ENCODE results near the gene WFIKKN1. TPM values are rescaled to one million over a fixed set of nuclear protein-coding genes. Genes with fewer than 3 reads are reported as not detected.

WFIKKN1 gene
- total RNA-seq, 1 experiment from 2014 or later: 4.5 TPM

- Histone ChIP-seq H3K36me3 (replicated peaks; ENCODE audit: control insufficient read depth, insufficient read depth, low read length) (no peaks in the 10 kb centered on the region), H3K4me3 (ENCODE audit: insufficient read depth, low read depth, low read length) (no peak overlapping the region), H3K27me3 (ENCODE audit: control insufficient read depth, insufficient read depth, low read length) (no peaks in the 10 kb centered on the region)
- DNase-seq: peak; percentile 64
Observed at GRCh38 chr16:660132-660458, 29.3 kb downstream of the WFIKKN1 start.

- DNase-seq: peak; percentile 100
- Histone ChIP-seq H3K4me3 (ENCODE audit: insufficient read depth, low read depth, low read length) (peak overlapping the region; percentile 8; the same call in 1 of the 2 replicates), H3K36me3 (replicated peaks; ENCODE audit: control insufficient read depth, insufficient read depth, low read length) (no peaks in the 10 kb centered on the region), H3K27me3 (ENCODE audit: control insufficient read depth, insufficient read depth, low read length) (no peaks in the 10 kb centered on the region)
Observed at GRCh38 chr16:660459-661183, 29.8 kb downstream of the WFIKKN1 start.

GRCh38 chr16:661184-661821 lies 30.5 kb downstream of the WFIKKN1 start:
- no peak overlapping the region for H3K4me3 ChIP-seq (ENCODE audit: insufficient read depth, low read depth, low read length)
- H3K36me3 ChIP-seq (replicated peaks; ENCODE audit: control insufficient read depth, insufficient read depth, low read length): no peaks in the 10 kb centered on the region
- DNase-seq: peak; percentile 65
- H3K27me3 ChIP-seq (ENCODE audit: control insufficient read depth, insufficient read depth, low read length): no peaks in the 10 kb centered on the region

DNA sequence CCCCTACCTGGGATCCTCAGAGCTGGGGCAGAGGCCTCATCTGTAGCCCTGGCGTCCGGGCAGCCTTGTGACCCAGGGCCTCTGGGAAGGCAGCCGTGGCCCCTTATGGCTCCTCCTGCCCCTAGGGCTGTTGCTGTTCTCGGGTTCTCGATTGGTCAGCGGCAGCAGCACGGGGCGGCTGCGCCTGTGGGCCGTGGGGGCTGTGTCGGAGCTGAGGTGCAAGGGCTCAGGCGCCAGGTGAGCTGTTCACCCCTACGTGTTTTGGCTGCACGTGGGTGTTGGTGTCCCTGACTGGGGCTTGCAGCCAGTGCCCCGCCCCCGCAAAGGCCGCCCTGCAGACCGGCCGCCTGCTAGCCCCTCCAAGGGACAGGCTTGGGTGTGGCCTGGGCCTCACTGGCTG lies 31.3 kb downstream of the WFIKKN1 start:
- no peak overlapping the region for H3K4me3 ChIP-seq (ENCODE audit: insufficient read depth, low read depth, low read length)
- no peaks in the 10 kb centered on the region for H3K36me3 ChIP-seq (replicated peaks; ENCODE audit: control insufficient read depth, insufficient read depth, low read length)
- DNase-seq: no peak
- no peaks in the 10 kb centered on the region for H3K27me3 ChIP-seq (ENCODE audit: control insufficient read depth, insufficient read depth, low read length)

- no peak for DNase-seq
- Histone ChIP-seq H3K4me3 (ENCODE audit: insufficient read depth, low read depth, low read length) (no peak overlapping the region), H3K36me3 (replicated peaks; ENCODE audit: control insufficient read depth, insufficient read depth, low read length) (no peaks in the 10 kb centered on the region; the same call in 1 of the 2 replicates), H3K27me3 (ENCODE audit: control insufficient read depth, insufficient read depth, low read length) (no peaks in the 10 kb centered on the region)
Observed at GRCh38 chr16:662597-662996, 31.8 kb downstream of the WFIKKN1 start.

DNA sequence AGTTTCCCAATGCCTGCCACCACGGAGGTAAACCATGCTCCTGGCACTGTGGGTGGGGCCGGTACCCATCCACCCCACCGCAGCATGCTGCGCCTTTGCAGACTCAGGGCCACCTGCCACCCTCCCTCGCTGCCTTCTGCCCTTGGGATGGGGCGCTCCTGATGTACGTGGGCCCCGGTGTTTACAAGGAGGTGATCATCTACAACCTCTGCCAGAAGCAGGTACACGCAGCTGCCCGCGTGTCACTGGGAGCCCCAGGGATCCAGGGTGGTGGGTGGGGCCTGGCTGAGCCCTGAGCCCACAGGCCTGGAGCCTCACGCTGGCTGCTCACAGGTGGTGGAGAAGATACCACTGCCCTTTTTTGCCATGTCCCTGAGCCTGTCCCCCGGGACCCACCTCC lies 35.8 kb downstream of the WFIKKN1 start:
- Histone ChIP-seq H3K27me3 (ENCODE audit: control insufficient read depth, insufficient read depth, low read length) (no peaks in the 10 kb centered on the region), H3K4me3 (ENCODE audit: insufficient read depth, low read depth, low read length) (no peak overlapping the region), H3K36me3 (replicated peaks; ENCODE audit: control insufficient read depth, insufficient read depth, low read length) (peaks cover 13% of the 10 kb centered on the region)
- DNase-seq: no peak

GRCh38 chr16:667113-667779 lies 36.5 kb downstream of the WFIKKN1 start:
- Histone ChIP-seq H3K27me3 (ENCODE audit: control insufficient read depth, insufficient read depth, low read length) (no peaks in the 10 kb centered on the region), H3K4me3 (ENCODE audit: insufficient read depth, low read depth, low read length) (no peak overlapping the region), H3K36me3 (replicated peaks; ENCODE audit: control insufficient read depth, insufficient read depth, low read length) (peaks cover 13% of the 10 kb centered on the region)
- no peak for DNase-seq

DNA sequence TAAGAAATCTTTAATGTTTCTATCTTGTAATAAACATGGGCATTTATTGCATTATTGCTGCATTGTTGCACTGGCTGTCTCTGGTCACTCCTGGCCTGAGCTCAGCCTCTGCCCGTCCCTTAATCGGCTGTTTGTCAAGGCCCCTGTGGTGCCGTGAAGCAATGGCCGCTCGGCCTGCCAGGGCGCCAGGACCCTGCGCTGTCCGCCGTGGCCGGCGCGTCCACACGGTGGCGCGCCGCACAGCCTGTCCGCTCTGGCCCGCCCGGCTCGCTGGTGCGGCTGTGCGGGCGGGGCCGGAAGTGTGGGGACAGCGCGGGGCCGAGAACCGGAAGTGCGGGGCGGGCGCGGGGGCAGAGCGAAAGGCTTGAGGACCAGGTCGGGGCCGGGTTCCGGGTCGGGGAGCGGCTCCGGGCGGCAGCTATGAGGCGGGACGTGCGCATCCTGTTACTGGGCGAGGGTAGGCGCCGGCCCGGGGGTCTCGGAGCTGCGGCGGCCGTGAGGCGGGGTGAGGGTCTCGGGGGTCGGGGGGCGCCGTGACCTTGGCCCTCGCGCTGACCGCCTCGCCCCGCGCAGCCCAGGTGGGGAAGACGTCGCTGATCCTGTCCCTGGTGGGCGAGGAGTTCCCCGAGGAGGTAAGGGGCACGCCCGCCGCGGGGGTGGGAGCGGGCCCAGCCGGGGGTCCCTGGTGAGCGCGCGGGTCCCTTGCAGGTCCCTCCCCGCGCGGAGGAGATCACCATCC lies 37.2 kb downstream of the WFIKKN1 start, which contains the start of gene RHOT2:
TSS of gene RHOT2 (plus strand) at position 353 of the 739 bp plus-strand sequence. CDS start at position 421, 68 bp downstream.
- no peaks in the 10 kb centered on the region for H3K27me3 ChIP-seq (ENCODE audit: control insufficient read depth, insufficient read depth, low read length)
- DNase-seq: peak; percentile 98
- H3K4me3 ChIP-seq (ENCODE audit: insufficient read depth, low read depth, low read length): peak within 1 kb of the TSS; percentile 96
- peaks cover 15% of the 10 kb centered on the region for H3K36me3 ChIP-seq (replicated peaks; ENCODE audit: control insufficient read depth, insufficient read depth, low read length)

DNA sequence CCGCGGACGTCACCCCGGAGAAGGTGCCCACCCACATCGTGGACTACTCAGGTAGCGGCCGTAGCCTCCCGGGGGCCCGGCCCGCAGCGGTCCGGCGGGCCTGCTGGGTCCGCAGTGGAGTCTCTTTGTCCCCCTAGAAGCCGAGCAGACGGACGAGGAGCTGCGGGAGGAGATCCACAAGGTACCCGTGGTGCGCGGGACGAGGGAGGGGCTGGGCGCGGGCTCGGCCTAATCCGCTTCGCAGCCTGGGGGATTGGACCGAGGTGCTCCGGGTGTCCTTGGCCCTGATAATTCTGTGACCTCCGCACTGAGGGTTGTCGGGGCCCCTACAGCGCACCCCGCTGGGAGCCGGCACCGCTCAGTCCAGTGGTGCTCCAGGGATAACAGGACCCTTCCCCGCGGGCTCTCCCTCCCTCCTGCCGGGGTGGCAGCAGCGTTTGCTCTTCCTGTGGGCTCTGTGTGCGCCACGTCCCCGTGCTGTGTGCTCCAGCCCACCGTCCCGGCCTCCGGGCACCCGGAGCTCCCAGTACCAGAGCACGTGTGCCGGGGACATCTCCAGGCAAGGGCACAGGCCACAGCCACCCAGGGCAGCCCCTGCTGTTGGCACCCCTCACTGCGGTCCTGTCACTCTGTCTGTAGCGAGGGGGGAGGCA lies 37.9 kb downstream of the WFIKKN1 start:
- no peaks in the 10 kb centered on the region for H3K27me3 ChIP-seq (ENCODE audit: control insufficient read depth, insufficient read depth, low read length)
- peaks cover 17% of the 10 kb centered on the region for H3K36me3 ChIP-seq (replicated peaks; ENCODE audit: control insufficient read depth, insufficient read depth, low read length)
- DNase-seq: peak; percentile 73
- peak overlapping the region; percentile 96 for H3K4me3 ChIP-seq (ENCODE audit: insufficient read depth, low read depth, low read length)

- H3K36me3 ChIP-seq (replicated peaks; ENCODE audit: control insufficient read depth, insufficient read depth, low read length): peaks cover 17% of the 10 kb centered on the region
- no peak overlapping the region for H3K4me3 ChIP-seq (ENCODE audit: insufficient read depth, low read depth, low read length)
- H3K27me3 ChIP-seq (ENCODE audit: control insufficient read depth, insufficient read depth, low read length): no peaks in the 10 kb centered on the region
- DNase-seq: no peak
Observed at GRCh38 chr16:669666-670065, 38.9 kb downstream of the WFIKKN1 start.

DNA sequence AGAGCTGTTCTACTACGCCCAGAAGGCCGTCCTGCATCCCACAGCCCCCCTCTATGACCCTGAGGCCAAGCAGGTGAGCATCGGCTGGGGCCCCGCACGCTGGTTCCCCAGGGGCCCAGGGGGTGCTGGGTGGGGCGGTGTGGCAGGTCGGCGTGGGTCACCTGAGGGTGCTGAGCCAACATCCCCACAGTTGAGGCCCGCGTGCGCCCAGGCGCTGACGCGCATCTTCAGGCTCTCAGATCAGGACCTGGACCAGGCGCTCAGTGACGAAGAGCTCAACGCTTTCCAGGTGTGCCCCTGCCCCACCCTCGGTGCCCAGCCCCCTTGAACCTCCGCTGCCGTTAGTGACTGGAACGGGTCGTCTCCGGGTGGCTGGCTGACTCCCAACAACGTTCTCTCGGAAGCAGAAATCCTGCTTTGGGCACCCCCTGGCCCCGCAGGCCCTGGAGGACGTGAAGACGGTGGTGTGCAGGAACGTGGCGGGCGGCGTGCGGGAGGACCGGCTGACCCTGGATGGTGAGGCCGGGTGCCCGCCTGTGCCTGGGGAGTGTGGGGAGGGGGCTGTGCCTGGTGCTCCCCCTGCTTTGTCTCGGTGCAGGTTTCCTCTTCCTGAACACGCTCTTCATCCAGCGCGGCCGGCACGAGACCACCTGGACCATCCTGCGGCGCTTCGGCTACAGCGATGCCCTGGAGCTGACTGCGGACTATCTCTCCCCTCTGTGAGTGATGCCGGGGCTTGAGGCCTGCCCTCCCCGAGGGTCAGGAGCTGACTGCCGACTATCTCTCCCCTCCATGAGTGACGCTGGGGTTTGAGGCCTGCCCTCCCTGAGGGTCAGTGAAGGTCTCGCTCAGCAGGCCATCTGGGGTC lies 39.9 kb downstream of the WFIKKN1 start:
- H3K27me3 ChIP-seq (ENCODE audit: control insufficient read depth, insufficient read depth, low read length): no peaks in the 10 kb centered on the region
- H3K4me3 ChIP-seq (ENCODE audit: insufficient read depth, low read depth, low read length): no peak overlapping the region
- no peak for DNase-seq

GRCh38 chr16:671353-672131 lies 40.8 kb downstream of the WFIKKN1 start:
- peaks cover 17% of the 10 kb centered on the region for H3K36me3 ChIP-seq (replicated peaks; ENCODE audit: control insufficient read depth, insufficient read depth, low read length)
- no peak for DNase-seq
- H3K4me3 ChIP-seq (ENCODE audit: insufficient read depth, low read depth, low read length): no peak overlapping the region
- H3K27me3 ChIP-seq (ENCODE audit: control insufficient read depth, insufficient read depth, low read length): no peaks in the 10 kb centered on the region

More for the DNA sequence above, 39.9 kb downstream of the WFIKKN1 start:
- peaks cover 17% of the 10 kb centered on the region for H3K36me3 ChIP-seq (replicated peaks; ENCODE audit: control insufficient read depth, insufficient read depth, low read length)

GRCh38 chr16:672371-672770 lies 41.6 kb downstream of the WFIKKN1 start:
- peaks cover 17% of the 10 kb centered on the region for H3K36me3 ChIP-seq (replicated peaks; ENCODE audit: control insufficient read depth, insufficient read depth, low read length)
- no peak for DNase-seq
- H3K27me3 ChIP-seq (ENCODE audit: control insufficient read depth, insufficient read depth, low read length): no peaks in the 10 kb centered on the region
- no peak overlapping the region for H3K4me3 ChIP-seq (ENCODE audit: insufficient read depth, low read depth, low read length)

Data from H7 (cell line).